Inferior parietal cortex (tissue), 1 donor: ENCODE results near the gene RHBDF1.

Experiments
- DNase-seq: peaks from one replicate; pipeline ENCODE4 v3.0.0-alpha.2; 2016; ENCODE audit errors: extremely low spot score

The RHBDF1 gene

DNA sequence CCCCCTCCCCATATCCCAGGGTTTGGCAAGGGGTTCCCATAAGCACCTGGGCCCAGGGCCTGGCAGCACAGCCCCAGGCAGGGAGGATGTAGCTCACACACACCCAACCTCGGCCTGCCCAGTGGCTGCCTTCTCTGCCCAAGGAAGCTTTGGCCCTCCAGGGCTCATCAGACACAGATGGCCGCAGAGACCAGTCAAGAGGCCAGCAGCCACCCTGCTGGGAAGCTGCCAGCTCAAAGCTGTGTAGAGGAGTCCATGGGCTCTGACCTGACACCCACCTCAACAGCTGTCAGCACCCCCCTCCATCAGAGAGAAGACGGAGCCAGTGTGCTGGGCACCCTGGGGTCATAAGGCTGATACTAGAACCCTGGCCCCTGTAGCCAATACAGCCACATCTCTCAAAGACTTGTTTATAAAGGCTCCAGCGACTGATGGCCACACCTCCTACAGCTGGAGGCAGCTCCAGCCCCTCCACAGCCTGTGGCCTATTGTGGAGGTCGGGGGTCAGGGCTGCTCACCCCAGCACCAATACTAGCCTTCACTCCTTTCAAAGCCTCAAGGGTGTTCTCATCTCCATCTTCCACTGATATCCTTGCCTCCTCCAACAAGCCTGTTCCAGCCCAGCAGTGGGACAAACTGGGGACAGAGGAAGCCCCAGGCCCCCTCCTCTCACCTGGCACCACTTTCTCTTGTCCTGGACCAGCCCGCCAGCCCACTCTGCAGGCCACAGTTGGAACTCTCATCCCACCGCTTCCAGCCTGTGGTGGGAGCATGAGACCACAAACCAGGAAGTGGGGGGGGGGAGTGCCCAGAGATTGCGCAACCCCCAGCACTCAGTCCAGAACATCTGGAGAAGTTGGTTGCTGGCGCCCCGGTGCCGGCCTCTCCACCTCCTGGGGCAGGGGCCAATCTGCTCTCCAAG is 3.4 kb upstream of the RHBDF1 start:
- no peak for DNase-seq

DNA sequence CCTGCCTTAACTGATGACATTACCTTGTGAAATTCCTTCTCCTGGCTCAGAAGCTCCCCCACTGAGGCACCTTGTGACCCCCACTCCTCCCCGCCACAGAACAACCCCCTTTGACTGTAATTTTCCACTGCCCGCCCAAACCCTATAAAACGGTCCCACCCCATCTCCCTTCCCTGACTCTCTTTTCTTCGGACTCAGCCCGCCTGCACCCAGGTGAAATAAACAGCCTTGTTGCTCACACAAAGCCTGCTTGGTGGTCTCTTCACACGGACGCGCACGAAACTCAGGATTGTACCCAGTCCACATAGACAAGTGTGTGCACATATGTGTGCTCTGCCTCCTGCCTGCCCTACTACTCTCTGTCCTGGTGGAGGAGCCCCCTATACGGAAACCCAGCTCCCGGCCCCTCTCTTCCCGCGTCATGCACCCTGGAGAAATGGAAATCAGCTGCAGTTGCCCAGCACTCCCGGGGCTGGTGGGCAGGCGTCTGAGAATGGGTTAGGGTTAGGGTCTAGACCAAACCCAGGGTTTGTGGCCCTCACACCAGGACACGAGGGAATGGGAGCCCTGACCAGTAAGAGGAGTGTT is 2.4 kb upstream of the RHBDF1 start:
- DNase-seq: no peak

DNA sequence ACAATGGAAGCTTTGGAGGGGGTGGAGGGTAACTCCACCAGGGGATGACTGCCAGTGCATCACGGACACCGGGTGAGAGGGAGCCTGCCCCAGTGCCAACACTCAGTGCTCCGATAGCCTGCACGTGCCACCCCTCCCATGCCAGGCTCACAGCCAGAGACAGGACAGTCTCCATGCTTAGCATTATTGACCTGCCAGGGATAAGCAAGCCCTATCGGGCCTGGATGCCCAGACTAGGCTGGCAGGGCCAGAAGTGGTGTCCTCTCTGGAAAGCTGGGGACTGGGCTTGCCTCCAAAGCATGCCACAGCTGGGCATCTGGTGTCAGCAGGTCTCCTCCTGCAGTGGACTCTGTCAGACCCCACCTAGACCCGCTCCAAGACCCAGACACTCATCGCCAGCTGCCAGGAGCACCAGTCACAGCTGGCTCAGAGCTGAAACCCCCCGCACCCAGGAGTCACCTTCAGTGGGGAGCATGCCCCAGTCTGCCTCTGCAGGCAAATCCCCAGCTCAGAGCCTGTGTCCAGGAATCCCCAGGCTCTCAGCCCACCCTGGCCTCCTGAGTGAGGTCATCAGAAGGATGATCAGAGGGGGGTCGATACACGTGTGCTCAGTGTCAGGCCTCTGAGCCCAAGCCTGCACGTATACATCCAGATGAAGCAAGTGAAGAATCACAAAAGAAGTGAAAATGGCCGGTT is 1.8 kb upstream of the RHBDF1 start:
- DNase-seq: no peak

- DNase-seq: no peak
Observed at GRCh38 chr16:71540-72401, 660 bp downstream of the RHBDF1 start.

- no peak for DNase-seq
Observed at GRCh38 chr16:71210-71539, 1.3 kb downstream of the RHBDF1 start.

DNA sequence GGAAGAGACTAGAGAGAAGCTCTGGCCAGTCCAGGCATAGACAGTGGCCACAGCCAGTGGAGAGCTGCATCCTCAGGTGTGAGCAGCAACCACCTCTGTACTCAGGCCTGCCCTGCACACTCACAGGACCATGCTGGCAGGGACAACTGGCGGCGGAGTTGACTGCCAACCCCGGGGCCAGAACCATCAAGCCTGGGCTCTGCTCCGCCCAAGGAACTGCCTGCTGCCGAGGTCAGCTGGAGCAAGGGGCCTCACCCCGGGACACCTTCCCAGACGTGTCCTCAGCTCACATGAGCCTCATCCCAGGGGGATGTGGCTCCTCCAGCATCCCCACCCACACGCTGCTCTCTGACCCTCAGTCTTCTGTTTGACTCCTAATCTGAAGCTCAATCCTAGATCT is 3.2 kb downstream of the RHBDF1 start:
- no peak for DNase-seq

DNA sequence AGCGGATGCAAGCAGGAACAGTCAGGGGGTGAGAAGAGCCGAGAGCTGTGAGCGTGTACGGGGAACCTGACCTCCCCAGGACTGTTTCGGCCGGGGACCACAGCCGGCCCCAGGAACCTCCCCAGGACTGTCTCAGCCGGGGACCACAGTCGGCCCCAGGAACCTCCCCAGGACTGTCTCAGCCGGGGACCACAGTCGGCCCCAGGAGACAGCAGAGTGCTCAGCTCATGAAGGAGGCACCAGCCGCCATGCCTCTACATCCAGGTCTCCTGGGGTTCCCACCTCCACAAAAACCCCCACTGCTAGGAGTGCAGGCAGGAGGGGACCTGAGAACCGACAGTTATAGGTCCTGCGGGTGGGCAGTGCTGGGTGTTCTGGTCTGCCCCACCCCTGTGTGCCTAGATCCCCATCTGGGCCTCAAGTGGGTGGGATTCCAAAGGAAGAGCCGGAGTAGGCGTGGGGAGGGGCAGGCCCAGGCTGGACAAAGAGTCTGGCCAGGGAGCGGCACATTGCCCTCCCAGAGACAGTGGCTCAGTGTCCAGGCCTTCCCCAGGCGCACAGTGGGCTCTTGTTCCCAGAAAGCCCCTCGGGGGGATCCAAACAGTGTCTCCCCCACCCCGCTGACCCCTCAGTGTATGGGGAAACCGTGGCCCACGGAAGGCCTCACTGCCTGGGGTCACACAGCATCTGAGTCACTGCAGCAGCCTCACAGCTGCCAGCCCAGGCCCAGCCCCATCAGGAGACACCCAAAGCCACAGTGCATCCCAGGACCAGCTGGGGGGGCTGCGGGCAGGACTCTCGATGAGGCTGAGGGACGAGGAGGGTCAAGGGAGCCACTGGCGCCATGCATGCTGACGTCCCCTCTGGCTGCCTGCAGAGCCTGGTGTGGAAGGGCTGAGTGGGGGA is 4.3 kb downstream of the RHBDF1 start:
- no peak for DNase-seq

GRCh38 chr16:67183-67791 is 5.1 kb downstream of the RHBDF1 start:
- DNase-seq: no peak

- DNase-seq: no peak
Observed at GRCh38 chr16:66309-67182, 5.9 kb downstream of the RHBDF1 start.

DNA sequence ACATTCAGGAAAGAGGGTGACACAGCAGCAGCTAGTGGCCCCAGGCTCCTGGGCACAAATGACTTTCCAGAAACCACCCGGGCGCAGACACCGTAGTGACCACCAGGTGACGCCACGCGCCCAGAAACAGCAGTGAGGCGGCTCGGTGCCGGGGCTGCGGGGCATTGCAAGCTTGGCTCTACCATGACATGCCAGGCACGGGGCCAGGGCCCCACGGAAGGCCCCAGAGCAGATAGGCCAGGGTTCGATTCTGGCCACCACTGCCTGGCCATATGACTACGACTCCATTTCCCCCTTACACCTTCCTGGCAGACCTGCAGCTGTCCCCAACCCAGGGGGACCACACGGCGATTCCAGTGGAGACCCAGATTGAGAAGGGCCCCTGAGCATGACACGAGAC is 6.7 kb downstream of the RHBDF1 start:
- peak; percentile 79 for DNase-seq

DNA sequence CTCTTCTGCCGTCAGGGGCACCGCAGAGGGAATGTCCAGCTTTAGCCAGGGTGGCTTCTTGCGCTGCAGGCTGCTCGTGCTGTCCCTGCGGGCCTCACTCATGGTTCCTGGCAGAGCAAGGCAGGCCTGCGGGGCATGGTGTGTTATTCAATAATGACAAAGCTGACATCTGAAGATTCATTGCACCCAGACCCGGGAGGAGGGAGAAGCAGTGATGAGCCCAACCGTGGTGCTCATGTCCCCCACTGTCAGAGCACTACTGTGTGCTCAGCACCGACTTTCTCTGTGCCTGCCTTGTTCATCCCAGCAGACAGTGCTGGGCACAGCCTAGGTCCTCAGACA is 7.5 kb downstream of the RHBDF1 start:
- no peak for DNase-seq

DNA sequence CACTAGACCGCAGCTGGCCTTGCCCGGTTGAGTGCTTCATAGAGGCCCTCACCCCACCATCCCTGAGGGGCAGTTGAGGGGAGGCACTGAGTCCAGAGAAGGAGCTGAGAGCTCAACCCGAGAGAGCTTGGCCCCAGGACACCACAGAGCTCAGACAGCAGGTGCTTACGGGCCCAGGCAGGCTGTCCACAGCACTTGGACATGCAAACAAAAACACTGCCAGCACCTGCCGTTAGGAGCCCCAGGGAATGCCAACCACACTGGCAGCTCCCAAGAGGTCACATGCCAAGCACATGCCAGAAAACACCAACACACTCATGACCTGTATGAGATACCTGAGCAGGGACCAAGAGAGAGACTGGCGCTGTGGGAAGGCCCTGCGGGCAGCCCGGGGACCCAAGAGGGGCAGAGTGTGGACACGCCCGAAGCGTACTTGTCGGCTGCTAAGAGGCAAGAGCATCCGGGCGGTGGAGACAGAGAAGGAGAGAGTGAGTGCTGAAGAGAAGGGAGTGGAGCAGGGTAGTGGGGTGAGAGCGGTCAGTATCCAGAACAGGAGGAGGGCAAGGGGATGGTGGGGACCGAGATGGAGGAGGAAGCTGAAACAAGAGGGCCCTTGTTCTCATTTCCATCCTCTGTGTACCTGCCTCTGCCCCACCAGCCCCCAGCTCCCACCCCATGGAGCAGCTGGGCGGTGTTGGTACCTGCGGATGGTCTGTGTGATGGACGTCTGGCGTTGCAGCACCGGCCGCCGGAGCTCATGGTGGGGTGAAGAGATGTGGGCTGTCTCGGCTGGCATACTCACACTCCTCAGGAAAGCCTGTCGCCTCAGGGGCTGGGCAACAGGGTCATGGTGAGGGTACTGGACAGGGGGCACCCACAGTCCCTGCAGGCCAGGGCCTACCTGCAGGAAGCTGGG is 8.2 kb downstream of the RHBDF1 start:
- DNase-seq: no peak

GRCh38 chr16:63466-63865 is 9.0 kb downstream of the RHBDF1 start:
- DNase-seq: no peak

- DNase-seq: no peak
Observed at GRCh38 chr16:62968-63391, 9.5 kb downstream of the RHBDF1 start.

DNA sequence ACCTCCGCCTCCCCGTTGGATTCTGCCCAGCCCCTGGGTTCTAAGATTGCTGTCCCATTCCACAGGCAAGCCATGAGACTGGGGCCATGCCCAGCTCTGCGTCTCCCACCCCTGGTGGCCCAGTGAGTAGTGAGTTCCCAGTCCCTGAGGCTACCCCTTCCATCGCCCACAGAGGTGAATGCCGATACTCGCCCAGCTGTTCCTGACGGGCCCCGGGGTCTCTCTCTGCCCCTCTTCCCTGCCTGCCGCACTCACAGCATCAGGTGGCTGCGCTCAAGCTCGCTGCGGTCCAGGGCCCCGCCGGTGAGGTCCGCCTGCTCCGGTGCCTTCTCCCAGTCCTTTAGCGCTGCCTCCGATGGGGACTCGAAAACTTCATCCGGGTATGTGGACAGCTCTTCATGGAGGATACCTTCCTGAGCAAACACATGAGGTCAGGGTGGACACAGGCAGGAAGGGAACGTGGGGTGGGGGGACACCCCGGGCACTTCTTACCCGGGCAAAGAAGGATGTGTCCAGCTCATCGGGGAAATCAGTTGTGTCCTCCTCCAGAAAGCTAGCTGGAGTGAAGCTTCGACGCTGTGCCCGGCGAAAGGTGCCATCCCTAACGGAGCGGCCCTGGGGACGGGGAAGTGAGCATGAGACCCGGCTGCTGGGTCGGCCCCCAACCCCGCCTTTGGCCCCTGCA is 10.0 kb downstream of the RHBDF1 start:
- no peak for DNase-seq

DNA sequence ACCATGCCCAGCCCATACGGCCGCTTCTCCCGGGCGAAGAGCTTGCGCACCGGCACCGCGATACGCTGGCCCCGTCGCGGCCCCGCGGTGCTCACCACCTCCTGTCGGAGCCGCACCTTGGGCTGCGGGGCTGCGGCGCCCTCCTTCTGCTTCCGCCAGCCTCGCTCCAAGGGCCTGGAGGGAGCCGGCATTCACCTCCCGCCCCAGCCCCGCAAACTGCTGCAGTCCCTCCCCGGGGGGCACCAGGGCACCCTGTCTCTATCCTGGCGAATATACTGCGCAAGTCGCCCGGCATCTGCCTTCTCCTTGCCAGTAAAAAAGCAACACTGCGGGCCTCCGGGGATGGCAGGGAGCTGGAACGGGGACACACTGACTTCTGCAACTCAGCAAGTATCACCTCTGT is 10.6 kb downstream of the RHBDF1 start:
- no peak for DNase-seq

GRCh38 chr16:60929-61878 is 11.2 kb downstream of the RHBDF1 start:
- DNase-seq: no peak
